ENCODE data around the gene MPI. TPM values are rescaled to one million over a fixed set of nuclear protein-coding genes. Genes with fewer than 3 reads are reported as not detected.
"Not testable (repeated sequence)": the region's sequence is repeated elsewhere in the genome, so short reads cannot be mapped to it uniquely, and the experiment has no call there.

The MPI gene
- total RNA-seq, 1 donor from 2014 or later: 25.0 TPM

DNA sequence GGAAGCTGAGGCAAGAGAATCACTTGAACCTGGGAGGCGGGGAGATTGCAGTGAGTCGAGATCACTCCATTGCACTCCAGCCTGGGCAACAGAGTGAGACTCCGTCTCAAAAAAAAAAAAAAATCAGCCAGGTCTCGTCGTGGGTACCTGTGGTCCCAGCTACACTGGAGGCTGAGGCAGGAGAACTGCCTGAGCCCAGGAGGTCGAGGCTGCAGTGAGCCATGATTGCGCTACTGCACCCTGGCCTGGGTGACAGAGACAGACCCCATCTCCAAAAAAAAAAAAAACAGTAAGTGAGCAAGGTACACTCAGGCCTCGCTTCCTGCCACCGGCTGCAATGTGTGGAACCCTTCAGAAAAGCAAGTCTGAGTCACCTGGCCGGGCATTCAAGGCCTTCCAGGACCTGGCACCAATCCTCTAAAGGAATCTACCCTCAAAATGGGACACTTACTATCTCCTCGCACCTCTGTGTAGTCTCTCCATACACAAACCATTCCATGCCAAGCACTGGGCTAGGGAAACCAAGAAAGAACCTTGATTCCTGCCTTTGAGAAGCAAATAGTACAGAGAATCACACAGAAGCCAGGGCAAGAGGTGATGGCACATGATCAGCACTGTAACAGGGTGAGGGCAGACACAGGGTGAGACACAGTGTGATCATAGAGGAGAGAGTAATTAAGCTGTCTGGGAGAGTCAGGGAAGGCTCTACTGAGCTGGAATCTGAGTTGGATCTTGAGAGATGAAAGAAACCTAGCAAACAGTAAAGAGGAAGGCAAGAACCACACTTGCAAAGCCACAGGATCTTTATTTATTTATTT lies 26.4 kb upstream of the MPI start:
- DNase-seq (ENCODE audit: low spot score): no peak

DNA sequence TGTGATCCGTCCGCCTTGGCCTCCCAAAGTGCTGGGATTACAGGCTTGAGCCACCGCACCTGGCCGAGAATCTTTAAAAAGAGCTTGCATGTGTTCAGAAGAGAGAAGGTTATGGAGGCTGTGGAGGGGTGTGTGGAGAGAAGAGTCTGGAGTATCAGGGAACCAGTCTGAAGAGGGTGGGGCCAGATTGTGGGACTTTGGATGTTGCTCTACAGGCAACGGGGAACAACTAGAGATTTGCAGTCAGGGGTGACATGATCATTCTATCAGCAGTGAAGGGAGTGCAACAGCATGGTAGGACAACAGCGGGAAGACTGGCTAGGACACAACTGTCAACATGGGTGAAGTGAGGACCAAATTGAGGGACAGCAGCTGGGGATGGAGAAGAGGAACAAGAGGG lies 25.5 kb upstream of the MPI start:
- DNase-seq (ENCODE audit: low spot score): no peak

DNA sequence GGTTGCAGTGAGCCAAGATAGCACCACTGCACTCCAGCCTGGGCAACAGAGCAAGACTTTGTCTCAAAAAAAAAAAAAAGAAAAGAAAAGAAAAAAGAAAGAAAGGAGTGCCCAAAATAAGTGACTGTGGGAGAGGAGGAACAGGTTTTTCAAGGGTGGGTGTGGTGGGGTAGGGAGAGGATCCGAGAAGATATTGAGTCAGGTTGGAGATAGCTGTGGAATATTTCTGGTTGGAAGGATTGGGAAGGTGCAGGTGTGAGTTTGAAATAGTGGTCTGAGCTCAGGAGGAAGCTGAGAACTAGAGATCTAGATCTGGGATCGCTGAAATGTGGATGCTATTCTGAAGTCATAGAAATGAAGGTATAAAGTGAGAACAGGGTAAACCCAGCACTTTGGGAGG lies 24.5 kb upstream of the MPI start:
- DNase-seq (ENCODE audit: low spot score): no peak

DNA sequence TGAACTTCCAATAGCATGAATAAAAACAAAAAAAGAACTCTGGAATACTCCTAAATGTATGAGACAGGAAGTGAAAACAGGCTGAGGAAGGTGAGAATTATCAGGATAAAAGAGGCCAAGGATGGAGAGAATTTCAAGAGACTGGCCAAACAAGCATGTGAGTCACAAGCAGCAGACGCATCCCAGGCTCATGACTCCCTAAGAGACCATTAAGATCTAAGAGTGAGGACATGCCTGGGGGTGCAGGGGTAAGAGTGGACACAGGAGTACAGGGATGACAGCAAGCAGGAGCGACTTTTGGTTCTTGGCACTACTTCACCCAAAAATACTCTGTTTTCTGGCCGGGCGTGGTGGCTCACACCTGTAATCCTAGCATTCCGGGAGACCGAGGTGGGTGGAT lies 23.8 kb upstream of the MPI start:
- DNase-seq (ENCODE audit: low spot score): no peak

DNA sequence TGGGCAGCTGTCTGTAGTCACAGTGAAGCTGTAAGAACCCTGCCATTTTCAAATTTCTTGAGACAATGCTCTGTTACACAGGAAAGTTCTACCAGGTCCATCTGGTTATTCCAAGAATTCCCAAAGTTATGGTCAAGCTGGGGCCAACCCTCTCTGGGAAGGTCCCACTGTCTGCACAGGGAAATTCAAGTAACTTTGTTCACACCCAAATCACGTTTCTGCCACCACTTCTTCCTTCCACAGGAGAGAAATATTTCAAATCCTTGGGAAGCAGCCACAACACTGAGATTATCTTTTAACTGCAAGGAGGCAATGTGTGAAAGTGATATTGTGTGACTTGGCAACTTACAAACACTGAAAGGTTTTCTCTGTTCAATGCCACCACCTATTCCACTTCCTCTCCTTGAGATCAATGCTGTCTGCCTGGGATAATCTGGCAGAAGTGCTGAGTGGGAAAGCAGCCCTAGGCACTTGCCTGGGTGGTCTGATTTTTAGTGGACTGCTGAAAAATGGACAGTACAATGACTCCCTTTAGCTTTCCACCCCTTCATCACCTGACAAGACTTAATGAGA lies 22.3 kb upstream of the MPI start:
- no peak for DNase-seq (ENCODE audit: low spot score)

DNA sequence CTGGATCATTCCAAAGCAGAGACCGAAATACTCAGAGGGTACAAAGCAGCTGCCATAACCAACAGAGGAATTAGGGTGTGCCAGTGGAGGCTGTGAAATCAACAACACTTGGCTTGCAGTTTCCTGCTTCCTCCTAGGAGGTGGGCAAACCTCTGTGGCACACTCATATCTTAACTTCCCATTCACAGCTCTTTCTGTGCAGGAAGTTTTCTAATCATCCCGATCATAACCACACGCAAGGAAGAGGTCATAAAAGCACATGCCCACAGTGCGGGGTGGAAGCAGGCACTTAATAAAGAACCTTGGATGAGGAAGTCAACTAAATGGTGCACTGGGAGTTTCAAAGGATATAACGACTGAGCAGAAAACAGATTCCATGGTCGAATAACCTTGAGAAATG lies 21.8 kb upstream of the MPI start:
- DNase-seq (ENCODE audit: low spot score): peak; percentile 43

DNA sequence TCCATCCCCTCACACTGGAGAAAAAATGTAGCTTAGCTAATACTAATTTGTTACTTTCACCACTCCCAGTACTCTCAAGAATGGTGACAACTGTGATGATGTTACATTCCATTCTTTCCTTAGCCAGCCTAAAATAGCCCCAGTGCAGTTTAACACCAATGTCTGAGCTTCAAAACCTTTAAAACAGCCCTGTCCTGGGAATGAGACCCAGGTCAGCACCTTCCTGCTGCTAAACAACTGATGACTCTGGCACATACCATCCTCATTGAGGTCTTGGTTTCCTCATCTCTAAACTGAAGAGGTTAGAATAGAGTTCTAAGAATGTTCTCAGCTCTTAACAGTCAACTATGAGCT lies 20.5 kb upstream of the MPI start:
- DNase-seq (ENCODE audit: low spot score): no peak

DNA sequence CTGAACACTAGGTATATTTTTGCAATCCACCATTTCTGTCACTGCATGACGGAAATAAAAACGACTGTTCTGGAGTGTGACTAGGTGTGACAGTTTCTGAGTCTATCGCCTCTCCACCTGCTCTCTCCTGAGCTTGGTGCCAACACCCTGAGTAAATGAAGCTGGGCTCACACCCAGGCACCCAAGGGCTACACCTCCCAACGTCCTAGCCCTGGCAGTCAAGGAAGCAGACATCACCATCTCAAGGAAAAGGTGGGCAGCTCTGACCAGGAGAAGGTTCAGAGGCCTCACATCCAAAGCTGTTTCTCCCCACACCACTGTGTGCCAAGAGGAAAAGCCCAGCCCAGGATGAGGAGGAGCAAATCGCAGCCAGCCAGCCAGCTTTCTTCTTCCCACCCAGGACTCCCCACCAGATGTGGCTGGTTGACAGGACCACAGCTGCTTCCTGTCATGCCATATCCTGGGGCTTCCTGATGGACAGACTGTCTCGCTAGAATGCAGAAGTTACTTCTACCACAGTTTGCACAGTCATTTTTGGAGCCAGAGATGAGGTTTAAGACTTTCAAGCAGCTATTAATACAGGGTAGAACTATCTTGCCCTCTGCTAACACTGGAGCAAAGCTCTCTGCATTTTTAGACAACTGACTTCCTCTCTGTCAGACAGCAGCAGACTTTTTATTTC lies 20.0 kb upstream of the MPI start:
- DNase-seq (ENCODE audit: low spot score): peak; percentile 85

DNA sequence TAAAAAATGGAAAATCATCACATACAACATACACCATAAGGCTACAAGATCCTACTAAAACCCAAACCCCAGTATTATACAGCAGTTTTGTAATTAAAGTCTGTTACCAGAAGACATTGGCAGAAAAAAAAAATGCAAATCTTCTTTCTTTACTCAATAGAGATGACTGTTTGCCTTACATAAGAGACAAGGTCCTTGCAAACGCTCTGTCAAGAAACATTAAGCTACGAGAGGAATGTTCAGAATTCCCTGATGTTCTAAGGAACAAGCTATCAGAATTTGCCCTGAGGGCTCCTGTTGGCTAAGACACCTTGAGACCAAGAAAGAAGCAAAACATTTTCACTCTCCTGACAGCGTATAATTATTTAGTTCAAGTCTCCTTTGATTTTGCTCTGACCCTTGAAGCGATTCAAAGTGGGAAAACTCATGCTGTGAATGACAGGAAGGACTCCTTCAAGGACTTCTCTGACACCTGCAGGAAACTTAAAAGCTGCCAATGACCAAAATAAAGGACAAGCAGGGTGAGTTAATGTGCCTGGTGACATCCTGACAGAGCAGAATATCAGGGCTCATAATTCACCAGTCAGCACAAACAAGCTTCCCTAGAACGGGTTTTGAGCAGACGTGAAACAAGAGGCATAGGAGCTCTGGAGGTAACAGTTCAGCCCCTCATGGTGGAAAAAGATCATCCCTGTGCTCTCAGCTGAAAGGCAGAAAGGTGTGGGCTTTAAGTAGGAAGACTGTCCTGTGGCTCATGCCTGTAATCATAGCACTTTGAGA lies 19.2 kb upstream of the MPI start:
- DNase-seq (ENCODE audit: low spot score): peak; percentile 43

DNA sequence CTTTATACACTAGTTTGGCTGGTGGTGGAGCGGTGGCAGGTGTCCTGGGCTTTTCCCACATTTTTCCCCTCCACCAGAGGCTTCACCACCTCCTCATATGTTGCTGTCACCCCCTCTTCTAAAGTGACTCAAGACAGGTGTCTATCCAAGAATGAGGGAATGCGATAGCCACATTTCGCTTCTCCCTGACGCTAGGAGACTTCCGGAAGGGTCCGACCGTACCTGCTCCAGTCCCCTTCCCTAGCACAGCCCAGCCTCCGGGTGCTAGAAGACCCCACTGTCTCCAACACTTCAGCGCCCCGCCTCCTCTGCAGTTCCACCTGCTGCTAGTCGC lies 17.2 kb upstream of the MPI start:
- DNase-seq (ENCODE audit: low spot score): no peak

DNA sequence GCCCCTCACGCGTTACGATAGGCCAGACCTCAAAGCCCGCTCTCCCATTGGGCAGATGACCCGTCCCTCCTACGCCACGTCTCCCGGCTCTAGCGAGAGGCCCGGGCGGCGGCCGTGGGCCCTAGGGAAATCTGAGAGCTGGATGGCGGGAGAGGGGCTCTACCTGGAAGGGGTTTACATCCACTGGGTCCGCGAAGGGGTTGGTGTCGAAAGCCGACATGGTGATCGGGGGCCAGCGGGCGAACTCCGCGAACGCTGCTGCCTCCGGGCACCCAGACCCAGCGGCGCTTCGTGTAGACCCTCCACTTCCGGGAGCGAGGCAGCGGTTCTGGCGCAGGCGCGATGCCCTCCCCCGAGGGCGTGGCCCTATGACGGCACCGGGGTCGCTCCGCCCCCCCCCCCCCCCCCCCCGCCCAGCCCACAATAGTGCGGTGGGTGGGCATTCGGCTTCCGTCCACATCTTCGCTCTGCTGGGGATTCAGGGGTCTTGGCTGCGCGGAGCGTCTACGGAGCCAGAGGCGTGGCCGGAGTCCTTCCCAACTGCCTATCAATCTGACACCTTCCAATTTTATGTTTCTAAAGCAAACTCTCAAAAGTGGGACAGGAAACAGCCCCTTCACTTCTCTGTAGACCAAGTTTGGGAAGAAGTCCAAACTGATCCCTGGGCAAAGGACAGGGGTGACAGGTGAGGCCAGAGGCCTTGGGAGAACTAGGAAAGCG lies 16.6 kb upstream of the MPI start, which contains the start of gene SCAMP2:
SCAMP2 (minus strand) TSS at position 330 of the 720 bp plus-strand sequence; CDS start at position 220, 110 bp downstream.
- DNase-seq (ENCODE audit: low spot score): peak; percentile 99

DNA sequence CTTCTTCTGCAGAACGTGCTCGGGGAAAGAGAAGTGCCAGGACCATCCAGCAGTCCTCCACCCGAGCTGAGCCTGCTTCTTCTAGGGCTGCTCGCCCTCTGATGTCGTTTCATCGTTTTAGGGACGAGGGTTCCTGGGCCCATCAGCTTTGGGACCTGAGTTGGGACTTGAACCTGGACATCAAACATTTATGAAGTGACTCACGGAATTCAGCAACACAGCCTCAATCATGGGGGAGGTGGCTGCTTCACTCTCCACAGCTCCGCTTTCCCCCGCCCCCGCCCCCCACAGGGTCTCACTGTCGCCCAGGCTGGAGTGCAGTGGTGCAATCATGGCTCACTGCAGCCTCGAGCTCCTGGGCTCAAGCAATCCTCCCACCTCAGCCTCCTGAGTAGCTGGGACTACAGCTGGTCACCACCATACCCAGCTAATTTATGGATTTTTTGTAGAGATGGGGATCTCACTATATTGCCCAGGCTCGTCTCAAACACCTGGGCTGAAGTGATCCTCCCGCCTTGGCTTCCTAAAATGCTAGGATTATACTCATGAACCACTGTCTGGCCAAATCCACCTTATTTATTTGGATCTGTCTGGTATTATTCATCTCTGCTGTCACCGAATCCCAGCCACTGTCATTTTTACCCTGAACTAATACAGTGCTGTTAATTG lies 16.0 kb upstream of the MPI start:
- DNase-seq (ENCODE audit: low spot score): no peak

DNA sequence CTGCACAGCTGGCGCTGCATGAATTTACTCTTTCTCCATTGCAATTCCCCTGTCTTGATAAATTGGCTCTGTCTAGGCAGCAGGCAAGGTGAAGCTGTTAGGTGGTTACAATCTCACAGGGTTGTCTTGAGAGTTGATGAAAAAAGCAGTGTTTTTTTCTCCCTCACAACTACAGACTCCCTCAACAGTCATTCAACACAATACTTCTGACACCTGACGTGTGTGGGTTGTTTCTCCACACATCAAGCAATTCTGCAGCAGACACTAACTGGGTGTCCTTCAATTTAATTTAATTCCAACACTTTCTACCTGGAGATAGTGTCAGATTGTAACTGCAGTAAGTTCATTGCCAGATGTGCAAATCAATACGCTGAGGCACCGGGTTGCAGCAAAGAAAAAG lies 11.6 kb upstream of the MPI start:
- no peak for DNase-seq (ENCODE audit: low spot score)

DNA sequence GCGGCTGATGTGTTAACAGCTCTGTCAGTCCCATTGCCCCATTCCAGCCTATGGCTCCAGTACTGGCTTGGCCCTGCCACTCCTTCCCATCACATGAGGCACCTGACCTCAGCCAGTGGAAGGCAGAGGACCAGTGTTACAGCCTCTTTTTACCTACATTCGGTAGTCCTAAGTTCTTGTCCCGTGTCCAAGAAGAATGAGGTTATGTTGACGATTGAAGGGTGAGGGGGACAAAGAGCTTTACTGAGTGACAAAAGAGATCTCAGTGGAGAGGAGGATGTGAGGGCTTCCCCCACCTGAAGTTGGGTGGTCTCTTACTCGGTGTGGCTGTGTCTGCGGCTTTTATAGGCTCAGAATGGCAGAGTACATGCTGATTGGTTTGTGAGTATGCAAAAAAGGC lies 7.3 kb upstream of the MPI start:
- DNase-seq (ENCODE audit: low spot score): no peak

DNA sequence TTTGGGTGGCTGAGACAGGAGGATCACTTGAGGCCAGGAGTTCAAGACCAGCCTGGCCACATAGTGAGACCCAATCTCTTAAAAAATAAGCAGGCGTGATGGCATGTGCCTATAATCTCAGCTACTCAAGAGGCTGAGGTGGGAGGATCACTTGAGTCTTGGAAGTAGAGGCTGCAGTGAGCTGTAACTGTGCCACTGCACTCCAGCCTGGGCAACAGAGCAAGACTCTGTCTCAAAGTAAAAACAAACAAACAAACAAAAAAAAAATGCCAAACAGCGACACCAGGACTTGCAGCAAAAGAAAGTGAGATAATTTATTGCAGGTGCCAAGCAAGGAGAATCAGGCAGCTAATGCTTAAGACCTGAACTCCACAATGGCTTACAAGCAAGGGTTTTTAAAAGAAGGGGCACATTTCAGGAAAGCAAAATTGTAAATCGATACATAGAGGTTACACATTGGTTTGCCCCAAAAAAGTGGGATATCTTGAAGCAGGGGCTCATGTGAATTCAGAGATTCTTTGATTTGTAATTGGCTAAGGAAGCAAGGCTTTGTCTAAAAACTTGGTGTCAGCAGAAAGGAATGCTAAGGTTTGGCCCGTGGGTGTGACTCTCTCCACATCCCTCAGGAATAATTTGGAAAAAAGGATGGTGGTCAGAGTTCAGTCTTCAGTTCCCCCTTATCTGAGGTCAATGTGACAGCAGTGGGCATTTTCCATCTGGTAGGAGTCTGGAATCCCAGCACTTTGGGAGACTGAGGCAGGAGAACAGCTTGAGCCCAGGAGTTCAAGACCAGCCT lies 5.2 kb upstream of the MPI start:
- DNase-seq (ENCODE audit: low spot score): no peak

DNA sequence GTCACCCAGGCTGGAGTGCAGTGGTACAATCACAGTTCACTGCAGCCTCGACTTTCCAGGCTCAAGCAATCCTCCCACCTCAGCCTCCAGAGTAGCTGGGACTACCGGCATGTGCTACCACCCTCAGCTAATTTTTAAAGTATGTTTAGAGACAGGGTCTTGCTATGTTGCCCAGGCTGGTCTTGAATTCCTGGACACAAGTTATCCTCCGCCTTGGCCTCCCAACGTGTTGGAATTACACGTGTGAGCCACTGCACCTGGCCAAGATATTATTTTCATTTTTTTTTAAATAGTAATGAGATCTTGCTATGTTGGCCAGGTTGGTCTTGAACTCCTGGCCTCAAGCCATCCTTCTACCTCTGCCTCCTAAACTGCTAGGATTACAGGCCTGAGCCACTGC lies 4.4 kb upstream of the MPI start:
- no peak for DNase-seq (ENCODE audit: low spot score)

DNA sequence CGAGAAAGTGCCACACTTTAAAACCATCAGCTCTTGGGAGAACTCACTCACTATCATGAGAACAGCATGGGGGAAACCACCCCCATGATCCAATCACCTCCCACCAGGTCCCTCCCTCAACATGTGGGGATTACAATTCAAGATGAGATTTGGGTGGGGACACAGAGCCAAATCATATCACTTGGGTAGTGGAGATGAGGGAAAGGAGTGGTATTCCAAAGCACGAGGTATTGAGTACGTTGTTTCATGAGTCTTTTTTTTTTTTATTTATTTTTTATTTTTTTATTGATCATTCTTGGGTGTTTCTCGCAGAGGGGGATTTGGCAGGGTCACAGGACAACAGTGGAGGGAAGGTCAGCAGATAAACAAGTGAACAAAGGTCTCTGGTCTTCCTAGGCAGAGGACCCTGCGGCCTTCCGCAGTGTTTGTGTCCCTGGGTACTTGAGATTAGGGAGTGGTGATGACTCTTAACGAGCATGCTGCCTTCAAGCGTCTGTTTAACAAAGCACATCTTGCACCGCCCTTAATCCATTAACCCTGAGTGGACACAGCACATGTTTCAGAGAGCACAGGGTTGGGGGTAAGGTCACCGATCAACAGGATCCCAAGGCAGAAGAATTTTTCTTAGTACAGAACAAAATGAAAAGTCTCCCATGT lies 2.2 kb upstream of the MPI start:
- not testable (repeated sequence) for DNase-seq (ENCODE audit: low spot score)

DNA sequence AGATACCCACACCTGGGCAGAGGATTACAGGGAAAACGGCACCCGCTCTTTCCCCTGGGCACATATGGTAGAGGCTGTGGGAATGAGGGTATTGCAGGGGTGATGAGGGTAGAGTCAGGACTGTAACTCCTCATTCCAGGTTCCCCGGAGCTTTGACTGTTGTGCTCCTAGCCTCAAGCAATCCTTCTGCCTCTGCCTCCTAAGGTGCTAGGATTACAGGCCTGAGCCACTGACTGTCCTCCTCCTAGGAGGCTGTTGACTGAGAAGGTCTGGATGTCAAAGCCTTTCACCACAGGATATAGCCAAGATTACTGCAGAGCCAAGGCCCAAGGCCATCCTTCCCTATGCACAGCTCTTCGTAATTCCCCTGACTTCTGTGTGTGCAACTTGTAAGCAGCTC lies 1.1 kb upstream of the MPI start:
- DNase-seq (ENCODE audit: low spot score): no peak

DNA sequence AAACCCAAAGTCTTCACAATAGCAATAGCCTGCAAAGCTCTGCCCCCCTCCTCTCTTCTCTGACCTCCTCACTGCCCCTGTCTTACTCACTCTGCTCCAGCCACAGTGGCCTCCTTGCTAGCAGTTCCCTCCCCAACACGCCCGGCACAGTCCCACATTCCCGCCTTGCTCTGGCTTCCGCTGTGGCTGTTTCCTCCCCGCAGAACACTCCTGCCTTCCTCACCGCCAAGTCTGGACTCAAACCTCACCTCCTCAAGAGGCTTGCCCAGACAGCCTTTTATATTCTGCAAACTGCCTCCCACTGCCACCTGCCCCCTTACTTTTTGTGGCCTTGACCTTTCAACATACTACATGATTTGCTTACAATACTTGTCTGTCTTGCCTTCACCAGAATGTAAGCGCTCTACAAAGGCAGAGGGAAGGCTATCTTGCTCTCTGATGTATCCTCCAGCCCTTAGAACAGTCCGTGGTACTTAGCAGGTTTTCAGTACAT lies 406 bp upstream of the MPI start:
- DNase-seq (ENCODE audit: low spot score): peak; percentile 73

DNA sequence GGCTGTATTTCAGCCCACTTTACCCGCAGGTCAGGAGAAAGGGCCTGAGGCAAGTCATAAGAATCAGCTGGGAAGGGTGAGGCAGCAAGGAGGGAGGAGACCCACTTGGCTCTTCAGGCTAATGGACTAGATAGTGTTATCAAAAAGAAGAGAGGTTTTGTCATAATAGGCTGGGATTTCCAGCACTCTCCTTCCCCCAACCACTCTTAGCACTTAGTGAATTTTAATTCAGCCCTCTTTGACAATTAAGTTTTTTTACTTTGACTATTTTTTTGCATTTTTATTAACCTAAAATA lies 771 bp downstream of the MPI start:
- no peak for DNase-seq (ENCODE audit: low spot score)

Measured in umbilical cord (tissue), 2 donors.